LNCAP (cell line): Measurements from ENCODE around the gene TMEM179.

ENCODE experiments used
- TF ChIP-seq, protein P1 (sequence below): fragments of 450-650 bp; IDR thresholded peaks from 2 replicates; pipeline ENCODE4 v1.5.1; 2017; ENCODE audit warnings: mild to moderate bottlenecking

TMEM179 gene

DNA sequence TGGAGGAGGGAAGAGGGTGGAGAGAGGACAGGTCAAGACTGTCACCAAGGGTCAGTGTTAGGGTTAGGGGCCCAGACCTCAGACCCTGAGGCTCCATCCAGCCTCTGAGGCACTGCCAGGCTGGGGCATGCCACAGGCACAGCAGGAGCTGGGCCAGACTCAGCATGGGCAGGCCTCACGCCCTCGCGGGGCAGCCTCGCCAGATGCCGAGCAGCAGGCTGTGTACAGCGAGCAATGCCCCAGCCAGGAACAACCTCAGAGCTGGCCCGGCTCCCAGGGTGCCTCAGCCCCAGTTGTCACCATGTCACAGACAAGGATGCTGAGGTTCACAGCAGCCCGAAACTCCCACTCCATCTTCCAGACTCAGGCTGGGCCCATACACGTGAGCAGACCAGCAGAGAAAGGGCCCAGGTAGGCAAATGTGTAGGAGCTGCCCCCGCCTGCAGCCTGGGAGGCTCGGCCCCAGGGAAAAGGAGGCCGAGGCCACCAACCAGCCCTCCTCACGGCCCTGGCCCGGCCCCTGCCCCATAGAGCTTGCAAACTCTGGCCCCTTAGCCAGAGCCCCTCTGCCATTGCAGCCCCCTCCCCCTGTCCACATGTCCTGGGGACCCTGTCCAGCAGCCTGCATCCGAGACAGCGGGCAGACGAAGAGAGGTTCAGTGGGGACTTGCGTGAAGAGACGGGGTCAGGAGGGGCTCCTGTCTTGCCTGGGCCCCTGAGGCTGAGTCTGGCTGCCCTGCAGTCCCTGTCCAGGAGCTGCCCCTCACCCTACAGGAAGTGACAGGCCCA is 17.5 kb downstream of the TMEM179 start:
- TF ChIP-seq, protein P1, sequence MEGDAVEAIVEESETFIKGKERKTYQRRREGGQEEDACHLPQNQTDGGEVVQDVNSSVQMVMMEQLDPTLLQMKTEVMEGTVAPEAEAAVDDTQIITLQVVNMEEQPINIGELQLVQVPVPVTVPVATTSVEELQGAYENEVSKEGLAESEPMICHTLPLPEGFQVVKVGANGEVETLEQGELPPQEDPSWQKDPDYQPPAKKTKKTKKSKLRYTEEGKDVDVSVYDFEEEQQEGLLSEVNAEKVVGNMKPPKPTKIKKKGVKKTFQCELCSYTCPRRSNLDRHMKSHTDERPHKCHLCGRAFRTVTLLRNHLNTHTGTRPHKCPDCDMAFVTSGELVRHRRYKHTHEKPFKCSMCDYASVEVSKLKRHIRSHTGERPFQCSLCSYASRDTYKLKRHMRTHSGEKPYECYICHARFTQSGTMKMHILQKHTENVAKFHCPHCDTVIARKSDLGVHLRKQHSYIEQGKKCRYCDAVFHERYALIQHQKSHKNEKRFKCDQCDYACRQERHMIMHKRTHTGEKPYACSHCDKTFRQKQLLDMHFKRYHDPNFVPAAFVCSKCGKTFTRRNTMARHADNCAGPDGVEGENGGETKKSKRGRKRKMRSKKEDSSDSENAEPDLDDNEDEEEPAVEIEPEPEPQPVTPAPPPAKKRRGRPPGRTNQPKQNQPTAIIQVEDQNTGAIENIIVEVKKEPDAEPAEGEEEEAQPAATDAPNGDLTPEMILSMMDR = no peak

DNA sequence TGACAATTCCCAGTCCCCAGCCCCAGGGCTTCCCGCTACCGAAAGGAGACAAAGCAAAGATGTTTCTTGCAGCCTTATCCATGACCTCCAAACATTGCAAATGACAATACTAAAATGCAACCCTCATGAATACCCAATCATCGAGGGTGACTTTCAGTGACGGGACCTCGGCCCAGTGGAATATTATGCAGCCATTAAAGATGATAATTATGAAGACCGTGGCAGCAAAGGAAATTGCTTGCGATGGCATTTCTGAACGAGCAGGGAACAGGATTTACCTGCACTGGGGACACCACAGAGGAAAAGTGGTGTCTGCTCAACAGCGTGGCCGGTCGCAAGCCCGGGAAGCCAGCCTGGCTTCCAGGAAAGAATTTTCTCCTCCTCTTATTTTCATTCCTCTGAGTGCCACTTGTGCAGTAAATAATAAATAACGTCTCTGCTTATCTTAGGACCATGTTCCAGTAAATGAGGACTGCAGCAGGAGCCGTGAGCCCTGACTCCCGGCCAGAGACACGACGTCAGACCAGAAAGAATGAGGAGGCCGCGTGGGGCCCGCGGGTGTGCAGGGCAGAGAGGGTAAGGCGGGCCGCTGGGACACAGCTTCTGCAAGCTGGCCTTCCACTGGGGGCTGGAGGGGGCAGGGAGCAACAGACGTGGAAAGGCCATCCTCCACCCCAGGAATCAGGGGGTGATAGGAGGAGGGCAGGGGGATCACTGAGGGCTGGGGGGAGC is 18.4 kb downstream of the TMEM179 start:
- TF ChIP-seq, protein P1 = no peak

DNA sequence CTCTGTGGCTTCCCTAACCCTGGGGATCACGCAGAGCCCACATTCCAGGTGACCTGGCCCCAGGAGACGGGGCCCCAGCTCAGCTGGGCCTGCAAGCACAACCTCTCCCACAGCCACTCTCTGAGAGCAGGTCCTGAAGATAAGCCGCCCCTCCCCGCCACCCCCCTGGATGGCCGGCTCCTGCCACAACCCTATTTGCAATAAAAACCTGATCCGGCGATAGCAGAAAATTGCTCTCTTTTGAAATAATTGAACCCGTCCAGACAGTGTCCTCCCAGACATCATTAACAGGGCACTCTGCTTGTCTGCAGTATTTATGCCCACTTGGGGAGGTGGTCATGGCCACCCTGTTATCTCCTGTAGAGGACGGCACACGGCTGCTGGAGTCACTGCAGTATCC is 20.0 kb downstream of the TMEM179 start:
- TF ChIP-seq, protein P1 = no peak

DNA sequence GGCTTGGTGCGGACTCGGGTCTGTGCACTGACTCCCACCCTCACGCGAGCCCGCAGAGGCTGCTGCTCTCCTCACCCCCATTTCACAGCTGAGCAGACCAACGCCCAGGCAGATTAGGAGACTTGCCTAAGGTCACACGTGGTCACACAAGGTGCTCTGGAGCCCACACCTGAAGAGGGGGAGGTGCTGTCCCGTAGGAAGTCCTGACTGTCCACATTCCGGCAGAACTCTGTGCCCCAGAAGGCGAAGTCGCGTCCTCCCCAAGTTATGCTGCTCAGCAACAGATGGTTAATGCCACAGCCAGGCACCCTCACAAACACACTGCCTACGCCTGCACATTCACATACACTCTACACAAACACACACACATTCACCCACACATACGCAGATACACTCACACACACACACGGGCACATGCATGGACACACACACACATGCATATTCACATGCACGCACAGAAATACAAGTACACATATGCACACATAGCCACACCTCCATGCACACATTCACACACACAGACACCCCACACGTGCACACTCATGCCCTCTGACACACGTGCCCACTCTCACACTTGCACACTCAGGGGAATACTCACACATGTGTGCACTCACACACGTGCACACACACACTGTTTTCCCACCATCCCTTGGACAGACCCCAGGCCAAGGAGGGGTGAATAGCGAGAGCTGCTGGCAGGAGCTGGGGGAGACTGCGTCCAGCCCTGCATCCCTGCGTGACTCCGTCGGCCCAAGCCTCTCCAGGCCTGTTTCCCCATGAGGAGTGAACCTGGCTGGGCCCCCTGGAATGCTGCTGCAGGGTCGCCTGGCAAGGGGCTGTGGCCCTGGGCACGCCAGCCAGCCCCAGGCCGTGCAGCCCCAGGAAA is 20.9 kb downstream of the TMEM179 start:
- TF ChIP-seq, protein P1 = no peak

DNA sequence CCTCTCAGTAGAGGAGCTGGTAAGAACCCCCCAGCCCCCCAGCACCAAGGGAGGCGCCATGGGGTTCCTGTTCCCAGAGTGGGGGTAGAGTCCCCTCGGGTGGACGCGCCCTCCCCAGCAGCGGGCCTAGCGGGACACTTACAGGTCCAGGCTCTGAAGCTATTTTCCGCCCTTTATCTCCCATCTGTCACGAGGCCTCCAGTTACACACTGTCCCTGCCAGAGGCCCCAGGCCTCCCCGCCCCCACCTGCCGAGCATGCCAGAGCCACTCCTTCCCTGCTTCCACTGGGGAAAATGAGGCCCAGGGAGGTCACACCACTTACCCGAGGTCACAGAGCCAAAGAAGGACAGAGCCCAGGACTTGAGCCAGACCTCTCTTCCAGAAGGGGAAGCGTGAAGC is 21.9 kb downstream of the TMEM179 start:
- TF ChIP-seq, protein P1 = no peak

DNA sequence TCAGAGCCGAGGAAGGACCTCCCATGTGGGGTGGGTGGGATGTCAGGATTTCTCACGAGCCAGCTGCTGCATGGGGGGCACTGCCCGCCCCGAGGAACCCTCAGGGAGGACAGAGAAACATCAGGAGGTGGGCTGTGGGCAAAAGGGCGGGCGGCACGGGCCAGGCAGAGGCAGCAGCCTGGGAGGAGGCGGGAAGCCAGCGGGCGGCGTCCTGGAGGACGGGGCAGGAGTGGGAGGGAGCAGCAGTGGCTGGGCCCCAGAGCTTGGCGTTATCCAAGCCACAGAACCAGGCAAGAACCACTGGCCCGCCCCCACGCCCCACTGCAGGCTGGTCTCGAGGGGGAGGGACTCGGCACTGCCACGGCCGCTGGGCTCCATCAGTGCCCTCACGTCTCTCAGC is 22.6 kb downstream of the TMEM179 start:
- TF ChIP-seq, protein P1 = no peak

DNA sequence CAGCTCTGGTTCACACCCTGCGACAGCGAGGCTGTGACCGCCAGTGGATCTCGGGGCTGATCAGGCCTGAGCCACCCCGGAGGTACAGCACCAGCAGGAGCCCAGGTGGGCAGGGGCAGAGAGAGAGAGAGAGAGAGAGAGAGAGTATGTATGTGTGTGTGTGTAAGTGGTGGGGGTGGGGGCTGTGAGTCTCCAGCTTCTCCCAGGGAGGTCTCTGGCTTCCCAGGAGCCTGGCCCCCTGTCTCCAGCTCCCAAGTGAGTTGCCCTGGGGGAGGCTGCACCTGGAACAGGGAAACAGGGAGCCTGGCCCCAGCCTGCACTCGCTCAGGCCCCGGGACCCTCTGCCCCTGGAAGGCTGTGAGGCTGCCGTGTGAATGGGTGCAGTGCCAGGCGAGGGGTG is 23.1 kb downstream of the TMEM179 start:
- TF ChIP-seq, protein P1 = no peak
